Activated CD4-positive, alpha-beta T cell treated with anti-CD3 and anti-CD28 coated beads for 1 hour (primary cell): ENCODE measurements around the gene CDH13.

Experiments
- DNase-seq: peaks from one replicate; pipeline ENCODE4 v3.0.0-alpha.2; 2020

Gene CDH13

GRCh38 chr16:82626791-82627261 lies at the start of gene CDH13:
CDH13 (plus strand) TSS chr16:82626969.
- DNase-seq = no peak

DNA sequence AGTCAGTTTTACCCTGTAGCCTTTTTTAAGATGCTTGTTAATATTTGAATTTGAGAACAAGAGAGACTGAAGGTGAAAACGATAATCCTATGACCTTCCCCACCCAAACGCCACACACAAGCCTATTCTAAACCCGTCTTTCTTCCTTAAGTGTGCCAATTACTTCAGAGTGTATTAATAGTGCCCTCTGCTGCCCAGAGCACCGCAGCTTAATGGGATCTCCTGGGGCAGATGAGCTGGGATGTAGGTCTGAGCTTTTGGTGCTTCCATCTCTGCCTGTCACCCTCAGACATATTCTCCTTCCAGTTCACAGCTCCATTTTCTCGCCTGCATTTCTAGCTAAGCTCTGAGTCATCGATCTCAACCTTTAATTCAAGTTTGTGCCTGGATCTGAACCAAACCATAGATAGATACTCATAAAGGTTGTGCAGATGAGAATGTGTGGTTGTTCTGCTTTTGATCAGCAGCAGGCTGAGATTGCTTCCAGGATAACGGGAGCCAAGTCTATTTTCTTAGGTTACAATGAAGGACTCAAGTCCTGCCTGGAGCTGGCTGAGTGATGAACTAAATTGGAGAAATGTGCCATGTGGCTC lies 46.4 kb upstream of the CDH13 start:
- DNase-seq = no peak

DNA sequence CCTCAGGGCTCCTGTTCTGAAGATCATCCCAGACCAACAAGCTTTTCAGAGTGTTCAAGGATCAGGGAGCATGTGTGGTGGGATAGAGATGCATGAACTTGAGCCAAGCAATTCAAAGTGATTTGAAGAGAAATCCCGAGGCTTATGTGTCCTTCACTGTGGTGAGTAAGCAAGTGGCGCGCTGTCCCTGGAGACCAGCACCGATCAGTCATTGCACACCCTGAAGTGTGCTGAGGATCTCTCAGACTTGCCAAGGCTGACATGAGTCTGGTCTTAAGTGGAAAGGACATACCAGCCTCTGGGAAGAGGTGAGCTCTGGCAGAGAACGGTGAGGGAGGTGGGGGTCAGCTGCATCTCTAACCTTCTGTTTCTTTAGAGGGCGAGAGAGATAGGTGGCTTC lies 43.8 kb upstream of the CDH13 start:
- DNase-seq = no peak

GRCh38 chr16:82583422-82583821 lies 43.3 kb upstream of the CDH13 start:
- no peak for DNase-seq

DNA sequence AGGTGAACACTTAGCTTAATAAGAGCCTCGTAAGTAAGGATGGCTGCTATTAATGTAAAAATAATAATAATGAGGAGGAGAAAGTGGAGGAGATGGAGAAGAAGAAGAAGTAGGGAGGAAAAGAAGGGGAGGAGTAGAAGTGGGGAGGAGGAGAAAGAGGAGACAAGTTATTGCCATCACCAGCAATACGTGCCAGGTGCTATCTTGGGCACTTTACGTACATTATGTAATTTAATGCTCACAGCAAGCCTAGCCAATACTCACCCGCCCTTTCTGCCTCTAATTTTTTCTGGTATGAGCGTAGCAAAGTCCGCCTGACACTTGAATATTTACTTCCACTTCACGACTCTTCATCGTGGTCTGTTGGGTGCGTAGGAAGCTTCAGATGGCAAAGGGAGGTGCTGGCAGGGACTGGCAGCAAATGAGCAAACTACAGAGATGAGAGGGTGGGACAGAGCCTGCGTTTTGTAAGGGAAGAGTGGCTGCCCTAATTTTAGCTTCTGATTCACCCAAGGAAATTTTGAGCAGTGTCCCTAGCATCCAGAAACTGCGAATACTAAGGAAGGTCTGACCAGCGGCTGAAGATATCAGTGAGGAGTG lies 42.1 kb upstream of the CDH13 start:
- DNase-seq = no peak

DNA sequence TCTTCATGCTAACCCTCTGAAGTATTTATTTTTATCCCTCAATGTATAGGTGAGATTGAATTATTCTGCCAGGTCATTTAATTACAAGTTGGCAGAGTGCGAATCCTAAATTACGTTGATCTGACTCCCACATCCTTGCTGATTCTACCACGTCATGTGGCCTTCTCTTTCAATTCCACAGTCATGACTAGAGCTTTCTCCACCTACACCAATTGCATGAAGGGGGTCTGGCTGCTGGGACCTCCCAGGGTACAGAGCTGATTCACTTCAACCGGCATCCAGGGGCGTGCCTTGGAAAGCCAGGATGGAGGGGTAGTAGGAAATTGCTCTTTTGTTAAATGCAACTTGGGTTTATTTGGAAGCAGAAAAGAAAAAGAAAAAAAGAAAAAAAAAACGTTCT lies 41.1 kb upstream of the CDH13 start:
- DNase-seq = no peak

DNA sequence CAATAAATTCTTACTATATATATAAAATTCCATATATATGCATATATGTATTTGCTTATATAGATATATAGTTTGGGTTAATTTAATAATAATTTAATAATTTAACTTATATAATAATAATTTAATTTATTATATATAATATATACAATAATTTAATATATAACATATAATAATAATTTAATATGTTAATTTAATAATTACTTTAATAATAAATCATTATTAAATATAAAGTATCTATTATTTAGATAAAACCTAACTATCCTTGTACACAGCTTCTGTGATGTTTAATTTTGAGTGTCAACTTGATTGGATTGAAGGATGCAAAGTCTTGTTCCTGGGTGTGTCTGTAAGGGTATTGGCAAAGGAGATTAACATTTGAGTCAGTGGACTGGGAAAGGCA lies 40.6 kb upstream of the CDH13 start:
- no peak for DNase-seq

- no peak for DNase-seq
Observed at GRCh38 chr16:82587289-82587688, 39.5 kb upstream of the CDH13 start.

GRCh38 chr16:82589407-82589806 lies 37.4 kb upstream of the CDH13 start:
- DNase-seq = no peak

DNA sequence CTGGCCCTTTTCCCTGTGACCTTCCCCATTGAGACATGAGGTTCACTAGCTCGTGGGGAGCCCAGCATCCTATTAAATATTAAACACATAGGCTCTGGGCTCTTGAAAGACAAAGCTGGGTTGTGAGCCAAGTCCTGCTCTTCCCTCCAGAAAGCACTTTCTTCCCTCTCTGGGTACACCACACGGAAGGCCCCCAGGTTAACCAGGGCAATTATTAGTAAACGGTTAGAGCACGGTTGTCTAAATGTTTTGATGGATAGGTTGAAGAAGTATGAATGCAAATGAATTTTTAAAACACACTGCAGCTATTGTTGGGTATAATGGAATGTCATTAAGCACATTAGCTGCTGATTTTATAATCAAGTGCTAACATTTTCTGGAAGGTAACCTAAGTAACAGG lies 32.7 kb upstream of the CDH13 start:
- no peak for DNase-seq

DNA sequence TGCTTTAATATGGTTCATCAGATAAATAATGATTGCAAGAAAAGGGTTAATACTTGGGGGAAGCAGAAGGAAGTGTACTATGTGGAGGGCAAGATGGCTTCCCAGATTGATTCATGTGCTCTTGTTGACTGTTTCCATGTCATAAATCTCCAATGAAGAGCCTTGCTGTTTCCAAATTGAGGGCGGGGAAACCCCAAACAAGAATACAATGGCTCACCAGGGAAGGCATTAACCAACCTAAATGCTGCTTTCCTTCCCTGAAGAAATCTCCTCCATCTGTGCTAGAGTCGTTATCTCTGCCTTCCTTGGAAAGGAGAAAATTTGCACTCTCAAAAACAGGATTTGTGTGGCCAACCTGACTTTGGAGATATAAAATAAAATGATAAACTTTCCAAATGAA lies 28.0 kb upstream of the CDH13 start:
- DNase-seq = no peak

- DNase-seq = no peak
Observed at GRCh38 chr16:82601989-82602640, 24.7 kb upstream of the CDH13 start.

- no peak for DNase-seq
Observed at GRCh38 chr16:82603784-82604411, 22.9 kb upstream of the CDH13 start.

GRCh38 chr16:82605076-82605475 lies 21.7 kb upstream of the CDH13 start:
- no peak for DNase-seq

GRCh38 chr16:82605863-82606620 lies 20.7 kb upstream of the CDH13 start:
- no peak for DNase-seq

DNA sequence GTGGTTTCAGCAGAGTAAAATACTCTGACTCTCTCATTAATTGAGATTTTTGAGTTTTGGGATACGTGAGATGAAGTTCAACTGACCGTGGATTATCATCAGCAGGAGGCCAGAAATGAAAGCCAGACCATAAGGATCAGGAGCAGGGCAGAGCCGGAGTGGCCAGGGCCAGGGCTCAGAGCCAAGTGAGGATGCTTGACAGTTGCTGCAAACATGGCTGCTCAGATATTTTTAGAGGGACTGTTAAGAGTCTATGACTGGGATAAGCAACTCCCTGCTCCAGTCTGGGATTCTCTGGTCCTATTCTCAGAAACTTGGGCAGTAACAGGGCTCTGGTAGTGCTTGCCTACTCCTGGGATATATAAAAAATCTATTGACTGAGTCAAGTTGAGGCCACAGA lies 17.6 kb upstream of the CDH13 start:
- DNase-seq = no peak

DNA sequence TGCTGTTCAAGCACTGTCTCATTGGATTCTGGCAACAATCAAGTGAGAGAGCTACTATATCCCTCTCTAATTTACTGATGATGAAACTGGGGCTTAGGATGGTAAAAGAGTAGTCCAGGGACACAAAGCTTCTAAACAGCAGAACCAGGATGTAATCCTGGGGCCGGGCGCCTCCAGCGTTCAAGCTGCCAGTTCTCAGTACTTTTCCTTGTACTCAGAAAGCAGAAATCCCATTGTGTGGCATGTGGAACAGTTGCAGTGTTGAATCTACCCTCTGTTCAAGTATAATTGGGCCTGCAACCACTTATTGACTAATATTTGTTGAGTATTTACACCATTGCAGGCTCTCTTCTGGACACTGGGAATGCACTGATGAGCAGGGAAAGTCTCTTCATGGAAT lies 14.5 kb upstream of the CDH13 start:
- DNase-seq = no peak

DNA sequence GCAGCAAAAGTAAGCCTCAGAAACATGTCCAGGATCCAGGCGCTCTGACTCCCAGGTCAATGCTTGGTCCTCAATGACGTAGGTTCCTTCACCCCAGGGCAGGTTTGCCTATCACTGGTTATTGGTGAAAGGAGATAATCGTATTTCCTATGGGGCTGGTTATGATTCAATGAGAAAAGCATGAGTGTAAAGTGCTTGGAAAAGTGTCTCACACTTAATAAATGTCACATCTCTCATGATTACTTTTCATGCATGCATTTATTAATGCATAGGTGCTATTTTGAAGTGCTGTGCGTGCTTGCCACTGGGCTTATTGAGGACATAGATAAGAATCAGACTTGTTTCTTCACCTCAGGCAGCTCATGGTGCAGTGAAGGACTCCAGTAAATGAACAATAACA lies 10.4 kb upstream of the CDH13 start:
- DNase-seq = no peak

- no peak for DNase-seq
Observed at GRCh38 chr16:82621781-82622180, 5.0 kb upstream of the CDH13 start.

GRCh38 chr16:82623241-82623640 lies 3.5 kb upstream of the CDH13 start:
- DNase-seq = no peak

- DNase-seq = no peak
Observed at GRCh38 chr16:82625066-82625968, 1.5 kb upstream of the CDH13 start.

DNA sequence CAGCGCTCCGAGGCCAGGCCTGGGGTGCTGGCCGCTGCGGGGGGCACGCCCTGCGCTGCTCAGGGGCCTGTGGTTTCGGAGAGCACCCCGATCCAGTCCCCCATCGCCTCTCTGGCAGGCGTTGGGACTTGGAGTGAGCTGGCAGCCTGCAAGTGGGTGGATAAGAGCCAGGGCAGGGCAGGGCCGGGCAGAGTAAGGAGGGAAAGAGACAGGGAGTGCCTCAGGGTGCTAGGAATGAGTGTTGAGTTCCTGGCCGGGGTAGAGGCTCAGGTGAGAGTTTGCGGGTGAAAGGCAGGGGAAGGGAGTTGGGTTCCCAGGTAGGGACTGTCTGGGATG lies 1.3 kb downstream of the CDH13 start:
- DNase-seq = no peak
